NCI-H2196 treated with DMSO at 0.1 percent for 48 hours (cell line): ENCODE results near the gene SYNGR3.
"Not testable (repeated sequence)": the region's sequence is repeated elsewhere in the genome, so short reads cannot be mapped to it uniquely, and the experiment has no call there.

Experiments used
- DNase-seq: peaks from one replicate; lab custom pipeline; 2025; ENCODE audit not compliant: unreplicated experiment; lab: John Stamatoyannopoulos, UW

Gene SYNGR3

DNA sequence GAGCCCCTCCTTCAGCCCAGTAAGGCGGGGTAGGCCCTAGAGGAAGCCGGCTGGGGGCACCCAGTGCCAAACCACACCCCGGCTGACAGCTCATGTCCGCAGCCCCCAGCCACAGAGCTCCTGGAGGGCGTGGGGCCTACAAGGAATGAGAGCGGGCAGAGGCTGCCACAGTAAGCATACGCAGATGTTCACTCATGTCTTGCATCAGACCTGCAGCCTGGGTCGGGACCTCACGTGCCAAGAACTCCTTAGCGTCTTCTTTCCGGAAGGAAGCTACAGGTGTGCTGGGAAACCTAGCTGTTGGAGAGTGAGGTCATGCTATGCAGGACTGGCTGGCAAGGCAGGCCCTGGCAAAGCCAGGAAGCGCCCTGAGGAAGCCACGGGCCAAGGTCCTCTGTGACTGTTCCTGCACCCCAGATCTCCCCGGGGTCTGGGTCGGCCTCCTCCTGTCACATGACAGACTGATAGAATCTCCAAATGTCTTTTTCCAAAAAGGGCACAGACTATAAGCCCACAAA lies 18.3 kb downstream of the SYNGR3 start:
- peak; percentile 56 for DNase-seq

DNA sequence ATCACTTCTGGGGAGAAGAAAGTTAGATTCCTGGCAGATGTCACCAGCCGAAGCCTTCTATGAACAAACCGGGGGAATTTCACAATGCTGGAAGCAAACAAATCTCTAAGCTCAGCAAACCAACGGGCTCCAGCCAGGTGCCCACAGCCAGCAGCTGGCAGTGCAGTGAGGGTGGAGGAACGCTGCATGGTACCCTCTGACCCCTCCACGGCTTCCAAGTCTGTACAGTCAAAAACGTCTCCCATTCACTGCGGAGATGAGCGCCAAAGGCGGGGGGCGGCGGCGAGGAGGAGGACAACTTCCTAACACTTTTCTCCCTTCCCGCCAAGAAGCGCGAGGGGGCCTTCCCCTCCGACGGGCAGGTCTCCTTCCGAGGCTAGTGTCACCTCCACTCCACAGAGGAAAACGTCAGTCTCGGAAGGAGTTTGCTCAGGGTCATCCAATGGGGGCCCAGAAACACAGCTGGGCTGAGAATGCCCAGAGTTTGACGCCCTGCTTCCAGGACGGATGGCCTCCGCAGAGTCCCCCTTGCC lies 18.9 kb downstream of the SYNGR3 start:
- no peak for DNase-seq

DNA sequence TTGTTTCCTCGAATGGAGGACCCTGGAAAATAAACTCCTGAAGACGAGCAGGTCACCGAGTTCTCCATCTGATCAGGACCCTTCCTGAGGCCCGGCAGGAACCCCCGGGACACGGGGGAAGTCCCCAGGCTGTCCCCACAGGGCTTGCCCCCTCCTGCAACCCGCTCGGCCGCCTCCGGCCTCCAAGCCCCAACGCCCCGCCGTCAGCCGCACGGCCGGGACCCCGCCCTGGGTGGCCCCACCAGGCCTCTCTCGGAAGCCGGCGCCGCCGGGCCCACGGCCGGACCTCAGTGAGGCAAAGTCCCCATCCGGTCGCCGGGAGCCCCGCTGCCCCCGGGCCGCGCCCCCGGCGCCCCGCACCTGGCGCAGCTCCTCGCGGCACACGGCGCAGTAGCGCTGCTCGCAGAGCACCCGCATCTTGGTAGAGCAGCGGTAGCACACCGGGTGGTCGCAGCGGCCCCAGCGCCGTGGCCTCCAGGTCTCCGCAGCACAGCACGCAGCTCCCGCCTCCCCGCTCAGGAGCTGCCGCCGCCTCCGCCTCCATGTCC lies 19.5 kb downstream of the SYNGR3 start:
- DNase-seq, result no peak

DNA sequence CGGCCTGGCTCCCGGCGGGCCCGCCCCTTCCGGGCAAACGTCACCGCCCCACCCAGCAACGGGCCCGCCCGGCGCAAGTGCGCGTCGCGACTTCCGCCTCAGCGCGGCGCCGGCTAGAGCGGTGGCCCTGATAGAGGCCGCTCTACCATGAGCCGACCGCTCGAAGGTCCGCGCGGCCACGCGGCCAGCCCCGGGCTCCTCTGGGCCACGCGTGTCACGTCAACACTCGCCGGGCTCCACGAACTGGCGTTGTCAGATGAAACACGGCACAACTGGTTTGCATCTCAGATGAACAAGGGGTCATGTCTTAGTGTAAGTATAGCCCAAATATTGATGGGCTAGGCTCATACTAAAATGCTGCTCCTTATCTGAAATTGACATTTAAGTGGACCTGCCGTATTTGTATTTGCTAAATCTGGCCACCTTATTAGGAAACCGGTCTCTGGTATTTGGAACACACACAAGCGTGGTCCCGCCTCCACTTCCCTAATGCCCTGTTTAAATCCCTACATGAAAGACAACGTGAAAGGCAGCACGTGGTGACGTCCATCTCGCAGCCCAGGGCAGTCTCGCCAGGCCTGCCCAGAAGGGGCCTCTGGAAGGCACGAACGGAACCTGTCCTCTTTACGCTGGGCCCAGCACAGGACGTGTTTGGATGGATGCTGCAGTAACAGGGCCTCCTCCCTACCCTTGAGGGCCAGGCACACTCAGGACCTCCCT lies 20.2 kb downstream of the SYNGR3 start, which contains the start of gene ZNF598:
TSS of gene ZNF598 (minus strand) at position 31 of the 720 bp plus-strand sequence.
- DNase-seq, result peak; percentile 78

DNA sequence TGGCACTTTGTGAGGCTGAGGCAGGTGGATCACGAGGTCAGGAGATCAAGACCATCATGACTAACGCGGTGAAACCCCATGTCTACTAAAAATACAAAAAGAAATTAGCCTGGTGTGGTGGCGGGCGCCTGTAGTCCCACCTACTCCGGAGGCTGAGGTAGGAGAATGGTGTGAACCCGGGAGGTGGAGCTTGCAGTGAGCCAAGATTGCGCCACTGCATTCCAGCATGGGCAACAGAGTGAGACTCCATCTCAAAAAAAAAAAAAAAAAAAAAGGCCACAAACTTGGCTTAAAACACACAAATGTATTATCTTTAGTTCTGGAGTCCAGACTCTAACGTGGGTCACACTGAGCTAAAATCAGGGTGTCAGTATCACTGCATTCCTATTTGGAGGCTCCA lies 22.0 kb downstream of the SYNGR3 start:
- not testable (repeated sequence) for DNase-seq

DNA sequence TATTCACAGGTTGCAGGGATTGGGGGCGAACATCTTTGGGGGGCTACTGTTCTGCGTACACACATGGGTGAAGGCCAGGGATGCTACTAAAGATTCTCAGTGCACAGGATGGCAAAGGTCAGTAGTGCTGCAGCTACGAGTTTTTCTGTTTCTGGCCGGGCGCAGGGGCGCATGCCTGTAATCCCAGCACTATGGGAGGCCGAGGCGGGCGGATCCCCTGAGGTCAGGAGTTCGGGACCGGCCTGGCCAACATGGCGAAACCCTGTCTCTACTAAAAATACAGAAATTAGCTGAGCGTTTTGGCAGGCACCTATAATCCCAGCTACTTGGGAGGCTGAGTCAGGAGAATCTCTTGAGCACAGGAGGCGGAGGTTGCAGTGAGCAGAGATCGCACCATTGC lies 23.8 kb downstream of the SYNGR3 start:
- DNase-seq, result no peak

DNA sequence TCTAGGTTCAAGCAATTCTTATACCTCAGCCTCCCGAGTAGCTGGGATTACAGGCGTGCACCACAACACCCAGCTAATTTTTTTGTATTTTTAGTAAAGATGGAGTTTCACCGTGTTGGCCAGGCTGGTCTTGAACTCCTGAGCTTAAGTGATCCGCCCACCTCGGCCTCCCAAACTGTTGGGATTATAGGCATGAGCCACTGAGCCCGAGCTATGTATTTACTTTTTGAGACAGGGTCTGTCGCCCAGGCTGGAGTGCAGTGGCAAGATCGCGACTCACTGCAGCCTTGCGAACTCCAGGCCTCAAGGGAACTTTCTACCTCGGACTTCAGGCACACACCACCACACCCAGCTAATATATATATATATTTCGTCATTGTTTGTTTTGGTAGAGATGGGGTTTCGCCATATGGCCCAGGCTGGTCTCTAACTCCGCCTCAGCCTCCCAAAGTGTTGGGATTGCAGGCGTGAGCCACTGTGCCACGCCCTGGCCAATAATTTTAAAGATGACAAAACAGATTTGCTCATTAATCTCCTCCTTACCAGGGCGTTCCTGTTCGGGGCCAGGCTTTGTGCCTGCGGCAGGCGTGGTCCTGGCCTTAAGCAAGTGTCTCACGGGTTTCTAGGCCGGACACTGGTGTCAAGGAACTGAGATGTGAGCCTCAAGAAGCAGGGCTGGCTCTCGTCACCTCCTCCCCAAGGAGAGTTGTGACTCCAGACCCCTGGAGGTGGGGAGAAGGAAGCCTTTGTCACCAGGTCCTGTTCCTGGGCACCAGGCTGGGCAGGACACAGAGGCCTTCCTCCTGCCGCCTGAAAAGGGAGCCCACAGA lies 25.6 kb downstream of the SYNGR3 start:
- DNase-seq, result no peak

DNA sequence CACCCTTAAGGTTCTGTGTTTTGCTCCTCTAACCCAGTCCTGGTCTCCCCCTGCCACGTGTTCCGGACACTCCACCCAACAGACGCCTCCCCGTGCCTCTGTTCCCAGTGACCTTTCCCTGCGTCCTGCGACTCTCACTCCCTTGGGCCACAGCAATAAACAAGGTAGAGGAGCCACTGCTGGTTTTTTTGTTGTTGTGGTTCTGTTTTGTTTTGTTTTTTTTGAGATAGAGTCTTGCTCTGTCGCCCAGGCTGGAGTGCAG lies 26.1 kb downstream of the SYNGR3 start:
- no peak for DNase-seq

DNA sequence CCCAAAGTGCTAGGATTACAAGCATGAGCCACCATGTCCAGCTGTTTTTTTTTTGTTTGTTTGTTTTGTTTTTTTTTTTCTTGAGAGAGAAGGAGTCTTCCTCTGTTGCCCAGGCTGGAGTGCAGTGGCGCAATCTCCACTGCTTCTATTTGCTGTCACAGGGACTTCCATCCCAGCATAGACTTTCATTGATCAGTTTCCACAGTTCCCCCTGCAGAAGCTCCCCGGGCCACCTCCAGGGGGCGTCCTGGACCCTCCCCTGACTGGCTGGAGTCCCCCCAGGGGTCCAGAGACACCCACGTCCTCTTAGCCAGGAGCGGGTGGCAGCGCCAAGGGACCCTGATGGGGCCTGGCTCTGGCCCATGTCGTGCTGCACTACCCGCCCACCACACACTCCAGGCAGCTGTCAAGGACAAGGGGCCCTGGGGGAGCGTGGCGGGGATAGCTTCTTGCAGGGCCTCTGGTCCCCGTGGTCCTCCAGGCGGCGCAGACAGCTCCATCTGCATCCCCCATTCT lies 26.7 kb downstream of the SYNGR3 start:
- DNase-seq, result no peak

DNA sequence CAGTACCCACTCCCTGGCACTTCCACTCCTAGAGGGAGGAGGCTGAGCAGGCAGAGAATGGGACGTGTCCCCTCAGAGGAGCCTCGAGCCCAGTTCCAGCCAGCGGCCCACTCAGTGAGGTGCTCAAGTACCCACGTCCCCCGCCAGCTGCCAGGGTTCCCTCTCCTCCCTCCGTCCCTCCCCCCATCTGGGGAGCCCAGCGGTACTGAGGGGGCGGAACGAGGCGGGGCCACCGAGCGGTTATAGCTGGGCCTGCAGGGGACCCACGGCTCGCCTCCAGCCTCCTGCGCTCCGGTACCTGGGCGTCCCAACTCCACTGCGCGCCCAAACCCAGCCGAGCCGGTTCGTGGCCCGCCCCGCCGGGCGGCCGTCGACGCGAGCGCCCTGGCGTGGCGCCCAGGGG lies 29.7 kb downstream of the SYNGR3 start, which contains the start of gene NPW:
TSS of gene NPW (plus strand) at position 268 of the 403 bp plus-strand sequence.
- DNase-seq, result no peak

DNA sequence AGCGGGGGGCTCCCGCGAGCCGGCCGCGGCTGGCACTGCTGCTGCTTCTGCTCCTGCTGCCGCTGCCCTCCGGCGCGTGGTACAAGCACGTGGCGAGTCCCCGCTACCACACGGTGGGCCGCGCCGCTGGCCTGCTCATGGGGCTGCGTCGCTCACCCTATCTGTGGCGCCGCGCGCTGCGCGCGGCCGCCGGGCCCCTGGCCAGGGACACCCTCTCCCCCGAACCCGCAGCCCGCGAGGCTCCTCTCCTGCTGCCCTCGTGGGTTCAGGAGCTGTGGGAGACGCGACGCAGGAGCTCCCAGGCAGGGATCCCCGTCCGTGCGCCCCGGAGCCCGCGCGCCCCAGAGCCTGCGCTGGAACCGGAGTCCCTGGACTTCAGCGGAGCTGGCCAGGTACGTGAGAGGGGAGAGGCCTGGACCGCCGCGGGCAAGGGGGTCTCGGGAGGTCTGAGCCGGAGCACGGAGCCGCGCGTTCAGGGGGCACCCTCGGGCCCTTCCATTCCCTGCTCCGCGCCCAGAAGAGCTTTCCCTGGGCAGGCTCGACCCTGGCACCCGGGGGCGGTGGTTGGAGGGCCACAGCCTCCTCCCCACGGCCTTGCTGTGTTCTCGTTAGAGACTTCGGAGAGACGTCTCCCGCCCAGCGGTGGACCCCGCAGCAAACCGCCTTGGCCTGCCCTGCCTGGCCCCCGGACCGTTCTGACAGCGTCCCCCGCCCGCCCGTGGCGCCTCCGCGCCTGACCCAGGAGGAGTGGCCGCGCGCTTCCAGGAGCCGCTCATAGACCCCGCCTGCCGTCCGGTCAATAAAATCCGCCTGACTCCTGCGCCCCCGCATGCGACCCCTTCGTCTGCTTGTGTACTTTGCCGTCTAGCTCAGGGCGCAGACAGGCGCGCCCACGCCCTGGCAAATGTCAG lies 30.4 kb downstream of the SYNGR3 start:
- no peak for DNase-seq

DNA sequence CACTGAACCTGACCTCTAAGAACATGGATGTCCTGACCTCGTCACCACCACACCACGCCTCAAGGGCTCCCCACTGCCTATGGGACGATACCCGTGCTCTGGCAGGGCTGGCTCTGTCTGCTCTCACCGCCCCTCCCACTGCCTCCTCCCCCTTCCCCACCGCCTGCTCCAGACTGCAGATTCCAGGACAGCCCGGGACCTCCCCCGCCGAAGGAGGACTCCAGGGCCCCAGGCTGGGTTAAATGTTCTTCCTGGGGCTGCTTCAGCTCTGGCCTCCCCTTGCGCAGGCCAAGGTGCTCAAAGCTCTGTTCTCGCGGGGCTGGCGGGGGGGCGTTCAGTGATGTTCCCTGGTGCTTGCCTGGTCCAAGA lies 32.9 kb downstream of the SYNGR3 start:
- no peak for DNase-seq

DNA sequence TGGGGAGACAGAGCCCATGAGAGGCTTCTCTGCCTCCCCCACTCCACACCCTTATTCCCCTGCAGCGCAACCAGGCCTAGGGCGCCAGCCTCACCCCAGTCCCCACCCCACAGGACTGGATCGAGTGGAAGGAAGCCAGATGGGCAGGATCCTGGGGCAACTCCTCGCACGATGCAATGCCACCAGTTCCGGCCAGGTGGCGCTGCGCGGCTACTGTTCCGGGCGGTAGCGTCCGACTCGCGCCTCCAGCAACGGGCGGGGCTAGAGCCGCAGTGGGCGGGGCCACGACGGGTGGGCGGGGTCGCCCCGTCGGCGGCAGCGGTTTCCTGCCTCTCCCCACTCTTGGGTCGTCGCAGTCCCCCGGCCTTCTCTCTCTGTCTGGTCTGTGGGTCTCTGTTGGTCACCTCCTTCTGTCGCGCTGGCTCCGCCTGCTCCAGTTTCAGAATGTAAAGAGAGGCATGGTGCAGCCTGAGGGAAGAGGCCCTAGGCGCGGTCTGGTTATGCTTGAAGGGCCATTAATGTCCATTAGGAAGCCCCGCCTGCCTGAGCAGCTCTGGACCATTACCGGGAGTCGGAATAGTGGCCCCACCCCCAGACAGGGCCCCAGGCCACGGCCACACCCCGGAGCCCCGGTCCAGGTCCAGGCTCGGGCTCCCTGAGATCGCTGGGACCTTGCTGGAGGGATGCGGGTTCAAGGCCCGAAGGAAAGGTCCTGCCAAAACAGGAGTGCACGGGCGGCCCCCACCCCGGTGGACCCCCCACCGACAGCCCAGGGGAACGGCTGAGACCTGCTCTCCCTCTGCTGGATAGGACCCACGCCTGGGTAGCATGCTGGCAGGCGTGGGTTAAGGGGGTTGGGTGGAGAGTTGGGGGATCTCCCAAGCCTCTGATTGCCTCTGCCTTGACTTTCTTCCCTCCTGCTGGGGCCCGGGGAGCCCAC lies 33.6 kb downstream of the SYNGR3 start:
- peak; percentile 66 for DNase-seq

DNA sequence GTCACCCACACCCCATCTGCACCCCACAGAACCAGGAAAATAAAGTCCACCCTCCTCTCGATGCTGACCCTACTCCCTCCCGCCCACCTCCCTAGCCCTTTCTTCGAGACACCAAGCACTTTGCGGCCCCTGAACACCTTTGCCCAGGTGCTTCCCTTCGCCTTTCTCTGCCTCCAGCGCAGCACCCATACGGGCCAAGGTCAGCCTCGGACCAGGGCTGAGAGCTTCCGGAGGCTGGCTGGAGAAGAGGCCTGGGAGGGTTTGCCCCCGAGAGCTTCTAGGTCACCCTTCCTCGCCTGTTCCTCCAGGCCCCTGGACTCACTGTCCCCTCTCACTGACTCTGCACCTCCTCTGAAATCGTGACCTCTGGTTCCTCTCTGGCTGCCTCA lies 34.3 kb downstream of the SYNGR3 start:
- no peak for DNase-seq

DNA sequence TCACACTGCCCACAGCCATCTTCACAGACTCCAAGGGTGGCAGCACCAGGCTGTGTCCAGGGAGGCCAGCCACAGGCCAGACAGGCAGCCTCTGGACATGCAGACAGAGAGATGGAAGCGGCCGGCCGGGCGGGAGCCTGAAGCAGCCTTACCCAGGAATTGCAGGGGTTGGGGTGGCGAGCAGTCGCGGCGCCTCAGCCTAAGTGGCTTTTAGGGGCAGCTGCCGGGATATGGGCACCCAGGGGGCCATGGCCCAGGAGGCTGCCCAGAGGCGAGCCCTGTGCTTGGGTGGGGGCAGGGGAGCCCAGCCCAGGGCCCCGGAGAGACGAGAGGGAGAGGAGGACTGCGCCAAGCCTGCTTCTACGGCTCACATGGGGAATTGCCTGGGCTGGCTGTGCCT lies 35.5 kb downstream of the SYNGR3 start:
- DNase-seq, result no peak

DNA sequence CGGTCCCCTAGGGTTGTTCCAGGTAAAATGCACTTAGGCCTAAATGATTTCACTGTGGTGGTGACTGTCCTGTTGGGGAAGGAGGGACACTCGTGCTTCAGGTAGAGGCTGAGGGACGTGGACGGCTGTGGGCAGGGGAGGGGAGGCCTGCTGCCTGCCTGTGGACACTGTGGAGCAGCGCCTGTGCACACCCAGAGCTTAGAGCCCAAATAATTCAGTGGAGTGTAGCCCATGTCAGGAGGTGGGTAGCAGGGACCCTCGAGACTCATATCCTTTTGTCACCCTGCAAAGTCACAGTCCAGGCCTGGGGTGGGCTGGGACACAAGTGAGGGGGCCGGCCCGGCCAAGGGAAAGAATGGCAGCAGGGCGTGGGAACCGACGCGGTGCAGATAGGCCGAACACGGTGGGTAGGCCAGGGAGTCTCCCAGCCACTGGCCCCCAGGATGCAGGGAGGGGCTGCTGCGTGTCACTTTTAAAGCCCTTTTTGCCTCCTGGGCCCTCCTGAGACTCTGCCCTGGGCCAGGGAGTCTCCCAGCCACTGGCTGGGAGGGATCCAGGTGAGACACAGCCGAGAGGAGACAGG lies 36.2 kb downstream of the SYNGR3 start:
- no peak for DNase-seq

DNA sequence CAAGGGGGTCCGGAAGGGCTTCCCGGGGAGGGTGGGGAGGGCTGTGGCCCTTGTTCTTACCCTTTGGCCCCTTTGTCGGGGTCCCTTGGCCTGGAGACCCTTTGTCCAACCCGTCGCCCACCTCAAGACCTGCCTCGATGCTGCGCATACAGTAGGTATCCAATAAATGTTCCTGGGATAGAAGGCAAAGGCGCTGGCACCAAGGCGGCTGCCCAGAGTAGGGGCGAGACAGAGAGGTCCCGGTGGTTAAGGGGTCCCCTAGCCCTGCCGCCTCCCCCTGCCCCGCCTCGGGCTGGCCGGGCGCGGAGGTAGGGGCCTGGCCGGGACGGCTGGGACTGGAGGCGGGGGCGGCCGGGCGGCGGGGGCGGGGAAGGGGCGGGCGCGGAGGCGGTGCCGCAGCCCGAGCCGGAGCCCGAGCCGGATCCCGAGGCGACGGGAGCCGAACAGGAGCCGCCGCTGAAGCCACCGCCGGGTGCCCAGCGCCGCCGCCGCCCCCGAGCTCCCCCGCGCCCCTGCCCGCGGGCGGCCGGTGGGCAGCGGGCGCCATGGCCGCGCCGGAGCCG lies 36.8 kb downstream of the SYNGR3 start, which contains the start of gene NHERF2:
TSS of gene NHERF2 (plus strand) at position 442 of the 563 bp plus-strand sequence. CDS start at position 546, 104 bp downstream.
- DNase-seq, result no peak
